AG04450 (cell line): ENCODE measurements around the gene INTS4. TPM values are rescaled to one million over a fixed set of nuclear protein-coding genes. Genes with fewer than 3 reads are reported as not detected.
"Not testable (repeated sequence)": the region's sequence is repeated elsewhere in the genome, so short reads cannot be mapped to it uniquely, and the experiment has no call there.

ENCODE experiments used
- CTCF ChIA-PET: fragments of 300-600, 350-600 bp; formaldehyde crosslinking; extraction: SDS; loops from one replicate; lab custom pipeline; 2022; ENCODE audit warnings: antibody characterized with exemption, inconsistent platforms; lab: Charles Lee
- POLR2A ChIA-PET: fragments of 350-600 bp; formaldehyde crosslinking; extraction: SDS; loops from one replicate; lab custom pipeline; 2021; ENCODE audit warnings: antibody characterized with exemption, inconsistent platforms; lab: Yijun Ruan, JAX
- DNase-seq: peaks from one replicate; pipeline ENCODE4 v3.0.0-alpha.2; 2011; ENCODE audit warnings: low read depth, low spot score
- H3K27ac ChIP-seq: one replicate; pipeline ENCODE4 v1.5.1; 2012; ENCODE audit warnings: low read depth, low read length, control low read depth
- H3K27me3 ChIP-seq: one replicate; pipeline ENCODE4 v1.6.0; 2012; ENCODE audit warnings: low read length; ENCODE audit not compliant: control insufficient read depth, insufficient read depth
- H3K4me3 ChIP-seq: 2 replicates; pipeline ENCODE4 v1.5.1; 2011; ENCODE audit warnings: mild to moderate bottlenecking, low read depth, low read length, control low read depth
- H3K9me3 ChIP-seq: 2 replicates; pipeline ENCODE4 v1.5.1; 2012; ENCODE audit warnings: low read length; ENCODE audit not compliant: control insufficient read depth, insufficient read depth
- CTCF ChIP-seq: IDR thresholded peaks from 2 replicates; pipeline ENCODE4 v1.5.1; 2011; ENCODE audit warnings: low read depth, low read length, control low read depth, inconsistent platforms
- polyA plus RNA-seq: library from polyadenylated mRNA; depleted of rRNA; stranded (reverse); fragments of >200 nt; gene quantifications from 2 replicates; pipeline ENCODE4 v1.2.3, GENCODE V29; 2011

Gene INTS4
- polyA plus RNA-seq, 1 experiment, result 28.4 TPM

DNA sequence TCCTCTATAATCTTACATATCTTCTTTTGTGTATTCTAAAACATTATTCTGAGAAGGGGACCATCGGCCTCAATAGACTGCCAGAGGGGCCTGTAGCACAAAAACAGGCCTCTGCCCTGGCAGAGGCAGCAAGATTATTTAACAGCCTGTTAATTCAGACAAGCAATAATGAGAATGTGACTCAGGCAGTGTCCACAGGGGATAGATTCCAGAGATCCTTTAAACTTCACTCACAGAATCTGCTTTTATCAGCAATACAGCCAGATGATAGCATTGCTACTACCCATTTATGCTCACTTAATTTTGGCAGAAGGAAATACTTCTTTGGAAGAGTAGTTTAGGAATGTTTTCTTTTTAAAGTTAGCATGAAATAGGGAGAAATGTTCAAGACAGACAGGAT is 128.7 kb downstream of the INTS4 start:
- no peak overlapping the region for H3K27ac ChIP-seq
- no peaks in the 10 kb centered on the region for H3K27me3 ChIP-seq
- no peak for DNase-seq
- TF ChIP-seq CTCF, result no peak
- no peaks in the 10 kb centered on the region for H3K9me3 ChIP-seq
- POLR2A ChIA-PET, result no interaction called here
- no peak overlapping the region for H3K4me3 ChIP-seq
- CTCF ChIA-PET, result interaction anchor here (0.6 kb wide), 1 partner anchor 137 kb away, joined by 3 read pairs; no protein-coding TSS in a partner anchor

DNA sequence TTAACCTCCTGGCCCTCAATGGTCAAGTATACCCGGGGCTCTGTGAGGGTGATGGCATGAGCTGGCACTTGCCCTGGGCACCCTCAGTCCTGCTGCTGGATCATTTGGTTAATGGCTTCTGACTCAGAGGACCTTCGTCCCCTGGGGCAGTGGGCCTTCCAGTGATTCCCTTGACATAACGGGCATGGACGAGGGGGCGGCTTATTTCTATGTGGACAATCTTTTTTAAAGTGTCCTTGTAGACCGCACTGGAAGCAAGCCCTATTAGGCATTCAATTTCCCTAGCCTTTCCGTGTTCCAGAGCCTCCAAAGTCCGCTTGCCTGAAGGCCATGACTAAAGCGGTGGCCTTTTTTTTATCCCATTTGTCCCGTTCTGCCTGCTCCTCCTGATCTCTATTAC is 133.0 kb downstream of the INTS4 start:
- H3K9me3 ChIP-seq, CTCF ChIA-PET, DNase-seq, H3K27me3 ChIP-seq, H3K27ac ChIP-seq, POLR2A ChIA-PET, H3K4me3 ChIP-seq: not testable (repeated sequence)

- H3K9me3 ChIP-seq, result peaks cover 13% of the 10 kb centered on the region
- H3K27ac ChIP-seq, DNase-seq, H3K4me3 ChIP-seq, H3K27me3 ChIP-seq: not testable (repeated sequence)
- CTCF ChIA-PET, result interaction anchor here (0.6 kb wide), 1 partner anchor 31 kb away, joined by 4 read pairs; no protein-coding TSS in a partner anchor
- POLR2A ChIA-PET, result interaction anchor here (0.8 kb wide), 1 partner anchor 27 kb away, joined by 4 read pairs; no protein-coding TSS in a partner anchor
Measured at GRCh38 chr11:77857906-77858457, 136.5 kb downstream of the INTS4 start.

GRCh38 chr11:77854838-77855237 is 139.6 kb downstream of the INTS4 start:
- CTCF ChIA-PET, result no interaction called here
- POLR2A ChIA-PET, result no interaction called here
- no peak for TF ChIP-seq CTCF

GRCh38 chr11:77851503-77851902 is 143.0 kb downstream of the INTS4 start:
- peaks cover 13% of the 10 kb centered on the region for H3K9me3 ChIP-seq
- POLR2A ChIA-PET, result no interaction called here
- no peak overlapping the region for H3K4me3 ChIP-seq
- H3K27me3 ChIP-seq, result no peaks in the 10 kb centered on the region
- CTCF ChIA-PET, result no interaction called here
- no peak for DNase-seq
- no peak overlapping the region for H3K27ac ChIP-seq
- no peak for TF ChIP-seq CTCF

More at GRCh38 chr11:77854838-77855237, 139.6 kb downstream of the INTS4 start:
- H3K4me3 ChIP-seq, result no peak overlapping the region
- peaks cover 13% of the 10 kb centered on the region for H3K9me3 ChIP-seq
- no peaks in the 10 kb centered on the region for H3K27me3 ChIP-seq
- H3K27ac ChIP-seq, result no peak overlapping the region
- no peak for DNase-seq

GRCh38 chr11:77843700-77844099 is 150.8 kb downstream of the INTS4 start:
- POLR2A ChIA-PET, H3K9me3 ChIP-seq, CTCF ChIA-PET, DNase-seq, H3K4me3 ChIP-seq, H3K27me3 ChIP-seq, H3K27ac ChIP-seq: not testable (repeated sequence)
